Neural cell (in vitro differentiated cells): ENCODE measurements around the gene ZBTB25. TPM values are rescaled to one million over a fixed set of nuclear protein-coding genes. Genes with fewer than 3 reads are reported as not detected.

Experiments
- H2AFZ ChIP-seq: fragments of 200-600, 300-800 bp; sonication (generic), shearing (Covaris generic); 2 replicates; pipeline ENCODE4 v1.6.0; 2014; ENCODE audit warnings: low read depth, mild to moderate bottlenecking, antibody characterized with exemption, low read length, moderate library complexity
- H3F3A ChIP-seq: fragments of 200-600 bp; shearing (Covaris generic); 2 replicates; pipeline ENCODE4 v1.6.1; 2016; ENCODE audit warnings: mild to moderate bottlenecking, moderate library complexity, mixed read lengths, antibody characterized with exemption, low read length; ENCODE audit not compliant: insufficient read depth, poor library complexity, severe bottlenecking
- H3K27ac ChIP-seq: fragments of 200-600, 300-800 bp; sonication (generic), shearing (Covaris generic); 2 replicates; pipeline ENCODE4 v1.5.1; 2014; ENCODE audit warnings: mild to moderate bottlenecking, low read length, moderate library complexity
- H3K27me3 ChIP-seq: fragments of 300-800, 200-600 bp; sonication (generic), shearing (Covaris generic); 2 replicates; pipeline ENCODE4 v1.6.0; 2014; ENCODE audit warnings: mild to moderate bottlenecking, low read depth, low read length, moderate library complexity; ENCODE audit not compliant: insufficient read depth
- H3K36me3 ChIP-seq: fragments of 300-800, 200-600 bp; sonication (generic), shearing (Covaris generic); 2 replicates; pipeline ENCODE4 v1.5.1; 2014; ENCODE audit warnings: mild to moderate bottlenecking, antibody characterized with exemption, low read length, moderate library complexity; ENCODE audit not compliant: insufficient read depth
- H3K4me2 ChIP-seq: fragments of 300-800, 200-600 bp; sonication (generic), shearing (Covaris generic); 2 replicates; pipeline ENCODE4 v1.6.0; 2014; ENCODE audit warnings: mild to moderate bottlenecking, low read length
- H3K4me3 ChIP-seq: fragments of 300-800, 200-600 bp; sonication (generic), shearing (Covaris generic); 2 replicates; pipeline ENCODE4 v1.5.1; 2014; ENCODE audit warnings: mild to moderate bottlenecking, low read length, moderate library complexity
- H3K79me2 ChIP-seq: fragments of 200-600 bp; shearing (Covaris generic); replicated peaks from 2 replicates; pipeline ENCODE4 v1.6.0; 2014; ENCODE audit warnings: mild to moderate bottlenecking, low read length, moderate library complexity; ENCODE audit not compliant: insufficient read depth
- H3K9ac ChIP-seq: fragments of 300-800, 200-600 bp; sonication (generic), shearing (Covaris generic); 2 replicates; pipeline ENCODE4 v1.6.1; 2016; ENCODE audit warnings: mild to moderate bottlenecking, low read length, mixed read lengths
- H3K9me2 ChIP-seq: fragments of 200-600 bp; shearing (Covaris generic); 2 replicates; pipeline ENCODE4 v1.6.1; 2016; ENCODE audit warnings: mild to moderate bottlenecking, low read length, mixed read lengths; ENCODE audit not compliant: insufficient read depth
- H3K9me3 ChIP-seq: fragments of 200-600, 300-800 bp; sonication (generic), shearing (Covaris generic); 2 replicates; pipeline ENCODE4 v1.6.1; 2016; ENCODE audit warnings: mild to moderate bottlenecking, mixed run types, low read length, moderate library complexity, mixed read lengths
- H4K20me1 ChIP-seq: fragments of 200-600 bp; shearing (Covaris generic); 2 replicates; pipeline ENCODE4 v1.6.1; 2016; ENCODE audit warnings: mild to moderate bottlenecking, mixed run types; ENCODE audit not compliant: insufficient read depth
- EP300 ChIP-seq: fragments of 450-650 bp; conservative IDR thresholded peaks from 2 replicates; pipeline ENCODE4 v1.6.1; 2014; ENCODE audit warnings: antibody characterized with exemption, mild to moderate bottlenecking, moderate library complexity; ENCODE audit not compliant: poor library complexity, severe bottlenecking
- EZH2 ChIP-seq: fragments of 200-600, 300-800 bp; shearing (Covaris generic), sonication (generic); IDR thresholded peaks from 2 replicates; pipeline ENCODE4 v1.6.1; 2014; ENCODE audit warnings: antibody characterized with exemption, low read length, borderline replicate concordance, mild to moderate bottlenecking; ENCODE audit not compliant: insufficient read depth, poor library complexity, severe bottlenecking
- MXI1 ChIP-seq: fragments of 450-650 bp; conservative IDR thresholded peaks from 2 replicates; pipeline ENCODE4 v1.6.1; 2014; ENCODE audit warnings: antibody characterized with exemption, mild to moderate bottlenecking; ENCODE audit not compliant: poor library complexity, severe bottlenecking
- POLR2AphosphoS5 ChIP-seq: IDR thresholded peaks from 2 replicates; pipeline ENCODE4 v1.6.1; 2012
- RAD21 ChIP-seq: fragments of 450-650 bp; conservative IDR thresholded peaks from 2 replicates; pipeline ENCODE4 v1.6.1; 2014; ENCODE audit warnings: antibody characterized with exemption, mild to moderate bottlenecking, moderate library complexity
- SMC3 ChIP-seq: fragments of 450-650 bp; conservative IDR thresholded peaks from 2 replicates; pipeline ENCODE4 v1.6.1; 2014; ENCODE audit warnings: antibody characterized with exemption, mild to moderate bottlenecking, moderate library complexity; ENCODE audit not compliant: poor library complexity
- TAF1 ChIP-seq: IDR thresholded peaks from 2 replicates; pipeline ENCODE4 v1.6.1; 2012; ENCODE audit warnings: low read depth
- polyA plus RNA-seq: library from polyadenylated mRNA; depleted of rRNA; stranded (reverse); fragments of >200 nt; gene quantifications from 2 replicates; pipeline ENCODE4 v1.2.3, GENCODE V29; 2014
- TF ChIP-seq, protein P1 (sequence below): IDR thresholded peaks from 2 replicates; pipeline ENCODE4 v1.6.1; 2012; ENCODE audit warnings: borderline replicate concordance
- TF ChIP-seq, protein P2 (sequence below): fragments of 450-650 bp; IDR thresholded peaks from 2 replicates; pipeline ENCODE4 v1.5.1; 2014; ENCODE audit warnings: antibody characterized with exemption, mild to moderate bottlenecking, moderate library complexity; ENCODE audit not compliant: poor library complexity, severe bottlenecking

The ZBTB25 gene
- polyA plus RNA-seq, 1 donor from 2014 or later, result 5.3 TPM

- no peaks in the 10 kb centered on the region for H3K36me3 ChIP-seq
- H4K20me1 ChIP-seq, result no peaks in the 10 kb centered on the region
- no peak overlapping the region for H3K9ac ChIP-seq
- no peaks in the 10 kb centered on the region for H3F3A ChIP-seq
- H3K9me2 ChIP-seq, result no peaks in the 10 kb centered on the region
- H3K4me2 ChIP-seq, result no peak overlapping the region
- H3K79me2 ChIP-seq, result peaks cover 18% of the 10 kb centered on the region
- H3K4me3 ChIP-seq, result no peak overlapping the region
- H3K27ac ChIP-seq, result no peak overlapping the region
- H3K27me3 ChIP-seq, result no peaks in the 10 kb centered on the region
- H3K9me3 ChIP-seq, result no peaks in the 10 kb centered on the region
- TF ChIP-seq RAD21 (no peak), MXI1 (no peak), SMC3 (no peak), POLR2AphosphoS5 (no peak), EZH2 (no peak), TAF1 (no peak), EP300 (no peak)
- TF ChIP-seq, protein P1, sequence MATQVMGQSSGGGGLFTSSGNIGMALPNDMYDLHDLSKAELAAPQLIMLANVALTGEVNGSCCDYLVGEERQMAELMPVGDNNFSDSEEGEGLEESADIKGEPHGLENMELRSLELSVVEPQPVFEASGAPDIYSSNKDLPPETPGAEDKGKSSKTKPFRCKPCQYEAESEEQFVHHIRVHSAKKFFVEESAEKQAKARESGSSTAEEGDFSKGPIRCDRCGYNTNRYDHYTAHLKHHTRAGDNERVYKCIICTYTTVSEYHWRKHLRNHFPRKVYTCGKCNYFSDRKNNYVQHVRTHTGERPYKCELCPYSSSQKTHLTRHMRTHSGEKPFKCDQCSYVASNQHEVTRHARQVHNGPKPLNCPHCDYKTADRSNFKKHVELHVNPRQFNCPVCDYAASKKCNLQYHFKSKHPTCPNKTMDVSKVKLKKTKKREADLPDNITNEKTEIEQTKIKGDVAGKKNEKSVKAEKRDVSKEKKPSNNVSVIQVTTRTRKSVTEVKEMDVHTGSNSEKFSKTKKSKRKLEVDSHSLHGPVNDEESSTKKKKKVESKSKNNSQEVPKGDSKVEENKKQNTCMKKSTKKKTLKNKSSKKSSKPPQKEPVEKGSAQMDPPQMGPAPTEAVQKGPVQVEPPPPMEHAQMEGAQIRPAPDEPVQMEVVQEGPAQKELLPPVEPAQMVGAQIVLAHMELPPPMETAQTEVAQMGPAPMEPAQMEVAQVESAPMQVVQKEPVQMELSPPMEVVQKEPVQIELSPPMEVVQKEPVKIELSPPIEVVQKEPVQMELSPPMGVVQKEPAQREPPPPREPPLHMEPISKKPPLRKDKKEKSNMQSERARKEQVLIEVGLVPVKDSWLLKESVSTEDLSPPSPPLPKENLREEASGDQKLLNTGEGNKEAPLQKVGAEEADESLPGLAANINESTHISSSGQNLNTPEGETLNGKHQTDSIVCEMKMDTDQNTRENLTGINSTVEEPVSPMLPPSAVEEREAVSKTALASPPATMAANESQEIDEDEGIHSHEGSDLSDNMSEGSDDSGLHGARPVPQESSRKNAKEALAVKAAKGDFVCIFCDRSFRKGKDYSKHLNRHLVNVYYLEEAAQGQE, result no peak
- TF ChIP-seq, protein P2, sequence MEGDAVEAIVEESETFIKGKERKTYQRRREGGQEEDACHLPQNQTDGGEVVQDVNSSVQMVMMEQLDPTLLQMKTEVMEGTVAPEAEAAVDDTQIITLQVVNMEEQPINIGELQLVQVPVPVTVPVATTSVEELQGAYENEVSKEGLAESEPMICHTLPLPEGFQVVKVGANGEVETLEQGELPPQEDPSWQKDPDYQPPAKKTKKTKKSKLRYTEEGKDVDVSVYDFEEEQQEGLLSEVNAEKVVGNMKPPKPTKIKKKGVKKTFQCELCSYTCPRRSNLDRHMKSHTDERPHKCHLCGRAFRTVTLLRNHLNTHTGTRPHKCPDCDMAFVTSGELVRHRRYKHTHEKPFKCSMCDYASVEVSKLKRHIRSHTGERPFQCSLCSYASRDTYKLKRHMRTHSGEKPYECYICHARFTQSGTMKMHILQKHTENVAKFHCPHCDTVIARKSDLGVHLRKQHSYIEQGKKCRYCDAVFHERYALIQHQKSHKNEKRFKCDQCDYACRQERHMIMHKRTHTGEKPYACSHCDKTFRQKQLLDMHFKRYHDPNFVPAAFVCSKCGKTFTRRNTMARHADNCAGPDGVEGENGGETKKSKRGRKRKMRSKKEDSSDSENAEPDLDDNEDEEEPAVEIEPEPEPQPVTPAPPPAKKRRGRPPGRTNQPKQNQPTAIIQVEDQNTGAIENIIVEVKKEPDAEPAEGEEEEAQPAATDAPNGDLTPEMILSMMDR, result no peak
- no peak overlapping the region for H2AFZ ChIP-seq
Observed at GRCh38 chr14:64496764-64497163, 6.9 kb downstream of the ZBTB25 start.

DNA sequence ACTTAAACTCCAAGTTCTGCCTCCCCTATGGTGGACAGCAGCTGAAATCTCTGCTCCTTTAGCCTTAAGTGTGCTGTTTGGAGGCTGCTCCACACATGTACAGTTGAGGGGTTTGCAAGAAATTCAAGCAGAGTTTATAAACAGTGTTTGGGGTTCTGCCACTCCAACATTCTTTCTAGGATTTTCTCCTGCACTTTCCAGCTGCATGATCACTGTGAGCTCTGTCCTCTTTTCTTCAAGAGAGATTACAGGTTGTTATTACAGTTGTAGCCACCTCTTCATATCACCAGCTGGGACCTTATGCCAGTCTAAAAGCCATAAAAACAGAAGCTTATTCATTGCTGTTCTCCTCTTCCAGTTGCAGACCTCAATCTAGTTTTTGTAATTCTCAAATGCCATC is 8.4 kb downstream of the ZBTB25 start:
- no peaks in the 10 kb centered on the region for H3K27me3 ChIP-seq
- H3K27ac ChIP-seq, result no peak overlapping the region
- no peaks in the 10 kb centered on the region for H3F3A ChIP-seq
- peaks cover 8% of the 10 kb centered on the region for H3K79me2 ChIP-seq
- H2AFZ ChIP-seq, result no peak overlapping the region
- H3K9me2 ChIP-seq, result no peaks in the 10 kb centered on the region
- TF ChIP-seq RAD21 (no peak), EZH2 (no peak), MXI1 (no peak), SMC3 (no peak), EP300 (no peak), POLR2AphosphoS5 (no peak), TAF1 (no peak)
- TF ChIP-seq, protein P1, result no peak
- TF ChIP-seq, protein P2, result no peak
- H4K20me1 ChIP-seq, result no peaks in the 10 kb centered on the region
- no peak overlapping the region for H3K4me2 ChIP-seq
- no peaks in the 10 kb centered on the region for H3K9me3 ChIP-seq
- H3K9ac ChIP-seq, result no peak overlapping the region
- no peaks in the 10 kb centered on the region for H3K36me3 ChIP-seq
- no peak overlapping the region for H3K4me3 ChIP-seq
